GM12878 (cell line): ENCODE measurements around the gene SHB.

Experiments
- CREB1 ChIP-seq: IDR thresholded peaks from 2 replicates; pipeline ENCODE4 v1.6.1; 2012; ENCODE audit warnings: low read depth, mild to moderate bottlenecking, inconsistent platforms
- SIN3A ChIP-seq: IDR thresholded peaks from 2 replicates; pipeline ENCODE4 v1.6.1; 2012; ENCODE audit warnings: low read depth, low read length, improper control_type of control experiment
- YBX1 ChIP-seq: fragments of 450-650 bp; IDR thresholded peaks from 2 replicates; pipeline ENCODE4 v1.6.1; 2016; ENCODE audit warnings: antibody characterized with exemption

DNA sequence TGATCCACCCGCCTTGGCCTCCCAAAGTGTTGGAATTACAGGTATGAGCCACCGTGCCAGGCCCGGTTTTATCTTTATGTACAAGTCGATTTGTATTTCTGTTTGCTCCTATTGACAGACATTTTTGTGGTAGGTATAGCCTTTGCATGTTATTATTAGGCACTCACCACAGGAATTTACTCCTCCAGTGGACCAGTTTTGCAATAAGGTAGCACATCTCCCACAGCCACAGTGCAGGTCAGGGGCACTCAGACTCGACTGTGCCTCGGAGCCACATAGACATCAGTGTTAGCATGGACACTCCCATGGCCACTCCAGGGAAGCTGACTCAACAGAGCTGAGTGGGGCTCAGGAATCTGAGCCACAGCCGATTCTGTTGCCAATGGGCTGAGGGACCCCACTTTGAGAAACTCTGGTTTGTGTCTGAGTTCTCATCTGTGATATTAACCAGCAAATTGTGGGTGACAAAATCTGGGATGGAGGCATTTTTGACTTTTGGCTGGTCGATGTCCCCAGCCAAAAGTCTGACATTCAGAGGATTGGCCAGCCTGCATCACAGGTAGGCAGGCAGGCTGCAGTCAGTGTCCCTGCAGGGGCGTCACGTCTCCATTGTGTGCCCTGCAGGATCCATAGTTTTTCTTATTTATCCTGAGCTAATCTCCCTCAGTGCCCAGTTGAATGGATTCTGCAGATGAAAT is 15.0 kb upstream of the SHB start:
- TF ChIP-seq SIN3A (no peak), CREB1 (no peak), YBX1 (no peak)
